Chondrocyte (in vitro differentiated cells): ENCODE results near the gene BRD7. TPM values are rescaled to one million over a fixed set of nuclear protein-coding genes. Genes with fewer than 3 reads are reported as not detected.

ENCODE experiments used
- DNase-seq: peaks from one replicate; pipeline ENCODE4 v3.0.0; 2021; ENCODE audit warnings: mixed read lengths, low spot score
- H3K27ac Mint-ChIP-seq: one replicate; pipeline ENCODE4 v1.8.0; 2021; ENCODE audit warnings: mild to moderate bottlenecking, moderate library complexity, mixed read lengths; ENCODE audit not compliant: unreplicated experiment
- H3K27me3 Mint-ChIP-seq: 2 replicates; pipeline ENCODE4 v1.8.0; 2021; ENCODE audit warnings: low read depth, mixed read lengths
- H3K36me3 Mint-ChIP-seq: 2 replicates; pipeline ENCODE4 v1.8.0; 2021; ENCODE audit warnings: low read depth, mixed read lengths
- H3K4me1 Mint-ChIP-seq: 2 replicates; pipeline ENCODE4 v1.8.0; 2021; ENCODE audit warnings: low read depth, mild to moderate bottlenecking, mixed read lengths
- H3K4me3 Mint-ChIP-seq: one replicate; pipeline ENCODE4 v1.8.0; 2021; ENCODE audit warnings: mild to moderate bottlenecking, moderate library complexity, mixed read lengths; ENCODE audit not compliant: unreplicated experiment
- H3K9me3 Mint-ChIP-seq: 2 replicates; pipeline ENCODE4 v1.8.0; 2021; ENCODE audit warnings: low read depth, mixed read lengths
- total RNA-seq: library from RNA; stranded (reverse); gene quantifications from 3 replicates; pipeline ENCODE4 v1.2.1, GENCODE V29; 2021
- TF ChIP-seq, protein P1 (sequence below): fragments of 200-600 bp; sonication (generic); IDR thresholded peaks from 2 replicates; pipeline ENCODE4 v1.5.0; 2021; ENCODE audit warnings: antibody characterized with exemption, mild to moderate bottlenecking, moderate library complexity

Gene BRD7
- total RNA-seq, 1 donor from 2014 or later = 47.6 TPM

DNA sequence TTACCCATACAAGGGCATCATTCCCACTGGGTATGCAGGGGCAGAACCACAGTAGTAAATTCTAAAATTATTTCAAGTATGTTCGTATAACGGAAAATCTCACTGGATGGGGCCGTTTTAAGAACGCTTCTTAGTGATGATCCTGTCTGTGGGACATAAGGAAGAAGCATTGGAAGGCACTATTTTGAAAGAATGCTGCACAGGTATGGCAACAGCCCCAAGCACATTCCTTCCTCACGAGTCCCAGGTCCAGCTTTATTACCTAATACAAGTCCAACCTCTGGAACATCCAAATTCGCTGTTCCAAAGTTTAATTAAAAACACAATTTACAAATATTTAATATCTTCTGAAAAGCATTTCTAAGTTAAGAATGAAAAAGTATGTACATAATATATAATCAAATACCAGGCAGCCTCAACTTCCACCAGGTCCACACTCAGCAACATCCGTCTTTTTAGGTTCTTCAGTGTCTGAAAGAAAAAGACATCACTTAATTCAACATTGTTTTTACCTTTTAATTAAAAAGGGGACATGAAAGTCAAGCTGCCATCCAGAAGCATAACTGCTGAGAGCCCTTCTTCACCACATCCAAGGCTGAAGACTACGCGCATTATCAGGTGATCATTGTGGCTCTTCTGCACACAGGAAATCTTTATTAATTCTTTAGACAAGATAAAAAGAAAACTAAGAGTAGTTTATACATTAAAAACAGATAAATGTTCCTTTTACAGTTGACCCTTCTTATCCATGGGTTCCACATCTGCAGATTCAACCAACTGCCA lies 49.8 kb downstream of the BRD7 start:
- no peaks in the 10 kb centered on the region for H3K27me3 Mint-ChIP-seq
- no peaks in the 10 kb centered on the region for H3K9me3 Mint-ChIP-seq
- H3K4me1 Mint-ChIP-seq = peaks cover 11% of the 10 kb centered on the region
- DNase-seq = no peak
- TF ChIP-seq, protein P1, sequence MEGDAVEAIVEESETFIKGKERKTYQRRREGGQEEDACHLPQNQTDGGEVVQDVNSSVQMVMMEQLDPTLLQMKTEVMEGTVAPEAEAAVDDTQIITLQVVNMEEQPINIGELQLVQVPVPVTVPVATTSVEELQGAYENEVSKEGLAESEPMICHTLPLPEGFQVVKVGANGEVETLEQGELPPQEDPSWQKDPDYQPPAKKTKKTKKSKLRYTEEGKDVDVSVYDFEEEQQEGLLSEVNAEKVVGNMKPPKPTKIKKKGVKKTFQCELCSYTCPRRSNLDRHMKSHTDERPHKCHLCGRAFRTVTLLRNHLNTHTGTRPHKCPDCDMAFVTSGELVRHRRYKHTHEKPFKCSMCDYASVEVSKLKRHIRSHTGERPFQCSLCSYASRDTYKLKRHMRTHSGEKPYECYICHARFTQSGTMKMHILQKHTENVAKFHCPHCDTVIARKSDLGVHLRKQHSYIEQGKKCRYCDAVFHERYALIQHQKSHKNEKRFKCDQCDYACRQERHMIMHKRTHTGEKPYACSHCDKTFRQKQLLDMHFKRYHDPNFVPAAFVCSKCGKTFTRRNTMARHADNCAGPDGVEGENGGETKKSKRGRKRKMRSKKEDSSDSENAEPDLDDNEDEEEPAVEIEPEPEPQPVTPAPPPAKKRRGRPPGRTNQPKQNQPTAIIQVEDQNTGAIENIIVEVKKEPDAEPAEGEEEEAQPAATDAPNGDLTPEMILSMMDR = no peak
- H3K27ac Mint-ChIP-seq = no peak overlapping the region
- H3K4me3 Mint-ChIP-seq = no peak overlapping the region
- H3K36me3 Mint-ChIP-seq = peaks cover 29% of the 10 kb centered on the region

DNA sequence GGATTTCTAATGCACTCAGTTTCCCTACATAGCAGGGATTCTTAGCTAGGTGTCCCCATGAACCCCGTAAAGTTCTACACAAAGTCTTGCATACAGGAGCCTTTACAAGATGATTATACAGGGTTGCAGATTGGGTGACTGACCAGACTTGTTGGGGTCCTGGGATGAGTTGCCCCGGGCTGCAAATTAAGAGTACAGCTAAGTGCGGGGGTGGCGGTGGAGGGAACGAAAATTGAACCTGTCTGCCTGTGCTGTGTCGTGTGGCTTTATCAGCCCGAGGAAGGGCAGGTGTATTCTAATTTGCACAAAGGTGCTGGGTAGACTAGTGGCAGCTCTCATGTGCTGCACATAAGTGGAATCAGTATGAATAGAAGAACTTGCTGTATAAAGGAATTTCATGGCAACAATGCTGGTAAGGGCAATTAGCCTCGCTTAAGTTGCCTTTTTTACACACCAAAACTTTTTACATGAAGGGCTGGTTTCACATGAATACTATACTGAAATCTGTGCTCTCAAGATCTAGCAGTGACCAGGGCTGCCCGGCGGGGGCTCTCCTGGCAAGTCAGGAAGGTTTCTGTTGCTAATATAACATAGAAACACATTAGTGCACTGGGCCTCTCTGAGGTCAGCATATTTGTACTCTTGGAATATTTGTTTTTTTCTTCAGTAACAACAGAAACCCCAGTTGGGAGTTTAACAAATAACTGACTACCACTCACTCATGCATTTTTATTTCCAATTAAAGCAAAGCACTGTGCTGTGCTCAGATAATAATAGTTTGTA lies 51.7 kb downstream of the BRD7 start:
- Mint-ChIP-seq H3K36me3 (peaks cover 32% of the 10 kb centered on the region), H3K27ac (no peak overlapping the region)

DNA sequence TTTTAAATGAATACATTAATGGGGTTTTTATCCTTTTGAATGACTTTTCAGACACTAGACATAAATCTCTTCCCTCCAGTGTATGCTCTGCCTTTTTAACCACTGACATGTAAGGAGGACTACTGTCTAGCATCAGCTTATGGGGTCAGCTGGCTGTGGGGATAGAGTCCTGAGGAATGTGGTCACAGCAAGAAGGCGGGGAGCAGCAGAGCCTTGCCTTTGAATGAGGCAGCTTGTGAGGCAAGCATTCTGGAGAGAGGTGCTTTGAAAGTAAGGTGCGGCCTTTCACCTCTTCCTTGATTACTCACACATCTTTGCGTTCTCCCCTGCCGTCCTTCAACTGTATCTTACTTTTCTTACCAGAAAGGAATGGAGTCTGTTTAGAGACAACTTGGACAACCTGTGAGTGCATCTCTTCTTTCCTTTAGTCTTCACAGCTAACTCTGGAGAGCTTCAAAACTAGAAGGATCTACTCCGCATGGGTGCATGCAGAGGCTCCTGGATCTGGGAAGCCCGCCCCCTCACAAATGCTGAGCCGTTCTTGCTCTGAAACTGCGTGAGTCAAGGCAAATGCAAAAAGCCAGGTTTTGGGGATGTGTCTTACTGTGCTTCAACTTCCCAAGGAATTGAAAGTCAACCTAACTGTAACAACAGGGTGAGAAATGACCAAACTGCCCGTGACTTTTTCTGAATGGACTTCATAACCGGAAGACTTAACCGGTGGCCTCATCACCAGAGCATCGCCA lies 52.5 kb downstream of the BRD7 start:
- TF ChIP-seq, protein P1 = peak; percentile 3

More for the DNA sequence above, 51.7 kb downstream of the BRD7 start:
- H3K9me3 Mint-ChIP-seq = no peaks in the 10 kb centered on the region
- no peak for DNase-seq
- peaks cover 15% of the 10 kb centered on the region for H3K4me1 Mint-ChIP-seq
- no peak overlapping the region for H3K4me3 Mint-ChIP-seq
- TF ChIP-seq, protein P1 = peak; percentile 11
- no peaks in the 10 kb centered on the region for H3K27me3 Mint-ChIP-seq

DNA sequence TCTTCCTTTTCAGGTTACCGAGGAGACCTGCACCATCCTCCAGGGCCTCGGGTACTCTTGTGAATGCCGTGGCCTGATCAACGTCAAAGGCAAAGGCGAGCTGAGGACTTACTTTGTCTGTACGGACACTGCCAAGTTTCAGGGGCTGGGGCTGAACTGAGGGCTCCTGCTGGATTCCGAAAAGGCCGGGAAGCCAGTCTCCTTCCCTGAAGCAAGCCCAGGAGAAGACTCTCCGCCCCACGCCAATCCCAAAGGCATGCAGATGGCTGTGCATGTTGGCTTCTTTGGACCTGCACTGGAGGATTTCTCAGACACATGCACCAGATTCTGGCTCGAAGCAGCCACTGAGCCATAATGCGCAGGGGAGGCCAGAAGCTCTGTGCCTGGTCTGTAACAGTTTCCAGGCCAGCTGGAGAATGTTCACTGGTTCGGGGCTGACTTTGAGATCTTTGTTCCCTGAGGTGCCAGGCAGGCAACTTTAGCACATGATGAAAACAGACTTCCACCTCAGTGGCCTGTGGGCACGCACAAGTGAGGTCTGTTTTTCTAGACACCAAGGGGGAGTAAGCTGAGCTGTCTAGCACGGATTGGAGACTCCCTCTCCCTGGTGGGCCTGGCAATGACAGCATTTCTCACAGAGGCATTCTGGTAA lies 53.3 kb downstream of the BRD7 start:
- no peaks in the 10 kb centered on the region for H3K9me3 Mint-ChIP-seq
- H3K4me3 Mint-ChIP-seq = no peak overlapping the region
- peaks cover 15% of the 10 kb centered on the region for H3K4me1 Mint-ChIP-seq
- no peaks in the 10 kb centered on the region for H3K27me3 Mint-ChIP-seq
- TF ChIP-seq, protein P1 = no peak
- DNase-seq = no peak
- H3K27ac Mint-ChIP-seq = no peak overlapping the region
- peaks cover 23% of the 10 kb centered on the region for H3K36me3 Mint-ChIP-seq

More for the DNA sequence above, 52.5 kb downstream of the BRD7 start:
- no peak overlapping the region for H3K4me3 Mint-ChIP-seq
- no peaks in the 10 kb centered on the region for H3K9me3 Mint-ChIP-seq
- H3K36me3 Mint-ChIP-seq = peaks cover 29% of the 10 kb centered on the region
- no peak overlapping the region for H3K27ac Mint-ChIP-seq
- DNase-seq = no peak
- H3K4me1 Mint-ChIP-seq = peaks cover 15% of the 10 kb centered on the region
- no peaks in the 10 kb centered on the region for H3K27me3 Mint-ChIP-seq
